ENCODE measurements around the gene PRSS56.

DNA sequence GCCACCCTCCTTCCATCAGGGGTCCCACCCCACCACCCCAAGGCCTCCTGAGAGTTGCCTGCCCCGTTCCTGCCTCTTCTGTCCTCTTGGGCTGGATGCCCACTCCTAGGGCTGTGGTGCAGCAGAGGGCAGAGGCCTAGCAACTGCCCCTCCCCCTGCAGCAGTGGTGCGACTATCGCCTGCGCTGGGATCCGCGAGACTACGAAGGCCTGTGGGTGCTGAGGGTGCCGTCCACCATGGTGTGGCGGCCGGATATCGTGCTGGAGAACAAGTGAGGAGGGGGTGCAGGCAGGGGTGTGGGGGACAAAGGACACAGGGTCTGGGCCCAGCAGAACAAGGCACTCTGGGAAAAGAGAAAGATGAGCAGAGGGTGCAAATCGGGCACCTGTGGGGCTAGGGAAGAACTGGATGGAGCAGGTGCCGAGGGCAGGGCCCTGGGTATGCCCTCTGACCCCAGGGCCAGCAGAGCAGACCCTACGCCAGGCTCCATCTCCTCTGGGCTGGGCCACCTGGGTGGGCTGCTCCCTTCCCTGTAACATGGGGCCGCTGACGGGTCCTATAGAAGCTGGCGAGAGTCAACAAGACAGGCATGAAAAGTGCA is 20.4 kb downstream of the PRSS56 start:
- TF ChIP-seq, protein P1, sequence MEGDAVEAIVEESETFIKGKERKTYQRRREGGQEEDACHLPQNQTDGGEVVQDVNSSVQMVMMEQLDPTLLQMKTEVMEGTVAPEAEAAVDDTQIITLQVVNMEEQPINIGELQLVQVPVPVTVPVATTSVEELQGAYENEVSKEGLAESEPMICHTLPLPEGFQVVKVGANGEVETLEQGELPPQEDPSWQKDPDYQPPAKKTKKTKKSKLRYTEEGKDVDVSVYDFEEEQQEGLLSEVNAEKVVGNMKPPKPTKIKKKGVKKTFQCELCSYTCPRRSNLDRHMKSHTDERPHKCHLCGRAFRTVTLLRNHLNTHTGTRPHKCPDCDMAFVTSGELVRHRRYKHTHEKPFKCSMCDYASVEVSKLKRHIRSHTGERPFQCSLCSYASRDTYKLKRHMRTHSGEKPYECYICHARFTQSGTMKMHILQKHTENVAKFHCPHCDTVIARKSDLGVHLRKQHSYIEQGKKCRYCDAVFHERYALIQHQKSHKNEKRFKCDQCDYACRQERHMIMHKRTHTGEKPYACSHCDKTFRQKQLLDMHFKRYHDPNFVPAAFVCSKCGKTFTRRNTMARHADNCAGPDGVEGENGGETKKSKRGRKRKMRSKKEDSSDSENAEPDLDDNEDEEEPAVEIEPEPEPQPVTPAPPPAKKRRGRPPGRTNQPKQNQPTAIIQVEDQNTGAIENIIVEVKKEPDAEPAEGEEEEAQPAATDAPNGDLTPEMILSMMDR (IDR thresholded peaks at IDR 0.05) = no peak
- no peak for TF ChIP-seq POLR2A (IDR thresholded peaks at IDR 0.05)

All from testis (tissue), 2 donors.